GM21528 (cell line): ENCODE results near the gene ARRB2.
"Not testable (repeated sequence)": the region's sequence is repeated elsewhere in the genome, so short reads cannot be mapped to it uniquely, and the experiment has no call there.

Source experiments
- ATAC-seq: cut with Tn5 transposase; IDR thresholded peaks from one replicate; pipeline ENCODE4 v1.9.1; 2021; ENCODE audit warnings: mild to moderate bottlenecking, moderate library complexity; ENCODE audit not compliant: unreplicated experiment, low FRiP score

Gene ARRB2

DNA sequence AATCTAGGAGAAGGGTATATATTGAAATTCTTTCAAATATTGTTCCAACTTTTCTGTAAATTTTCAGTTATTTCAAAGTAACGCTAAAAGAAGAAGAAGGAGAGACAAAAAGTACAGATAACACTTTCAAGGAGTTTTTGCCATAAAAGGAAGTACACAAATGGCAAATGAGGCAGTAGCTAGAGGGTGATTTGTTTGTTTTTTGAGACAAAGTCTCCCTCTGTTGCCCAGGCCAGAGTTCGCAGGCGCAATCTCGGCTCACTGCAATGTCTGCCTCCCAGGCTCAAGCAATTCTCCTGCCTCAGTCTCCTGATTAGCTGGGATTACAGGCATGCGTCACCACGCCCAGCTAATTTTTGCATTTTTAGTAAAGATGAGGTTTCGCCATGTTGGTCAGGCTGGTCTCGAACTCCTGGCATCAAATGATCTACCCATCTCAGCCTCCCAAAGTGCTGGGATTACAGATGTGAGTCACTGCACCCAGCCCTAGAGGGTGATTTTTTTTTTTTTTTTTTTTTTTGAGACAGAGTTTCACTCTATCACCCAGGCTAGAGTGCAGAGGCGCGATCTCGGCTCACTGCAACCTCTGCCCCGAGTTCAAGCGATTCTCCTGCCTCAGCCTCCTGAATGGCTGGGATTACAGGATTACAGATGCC, 10.9 kb upstream of the ARRB2 start:
- ATAC-seq = not testable (repeated sequence)

- ATAC-seq = no peak
These were observed 9.3 kb upstream of the ARRB2 start for GRCh38 chr17:4701116-4701515.

- no peak for ATAC-seq
These were observed 7.1 kb upstream of the ARRB2 start for GRCh38 chr17:4703330-4703691.

GRCh38 chr17:4704574-4704907, 5.9 kb upstream of the ARRB2 start:
- not testable (repeated sequence) for ATAC-seq

DNA sequence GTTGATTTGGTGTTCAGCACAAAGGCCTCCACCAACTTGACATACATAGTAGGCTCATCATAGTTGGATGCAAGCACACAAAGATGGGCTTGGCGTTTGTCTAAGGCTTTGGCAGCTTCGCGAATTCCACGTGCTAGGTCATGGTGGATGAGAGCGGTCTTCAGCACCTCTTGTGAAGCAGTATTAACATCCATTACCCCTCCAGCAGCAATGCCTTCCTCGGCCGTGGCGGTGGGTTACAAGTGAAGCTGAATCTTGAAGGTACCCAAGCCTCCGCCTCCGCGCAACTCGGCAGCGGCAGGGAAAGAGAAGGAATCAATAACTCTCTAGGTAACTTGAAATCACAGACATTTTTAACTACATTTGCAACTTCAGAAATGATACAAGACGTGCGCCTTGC, 5.4 kb upstream of the ARRB2 start:
- no peak for ATAC-seq

DNA sequence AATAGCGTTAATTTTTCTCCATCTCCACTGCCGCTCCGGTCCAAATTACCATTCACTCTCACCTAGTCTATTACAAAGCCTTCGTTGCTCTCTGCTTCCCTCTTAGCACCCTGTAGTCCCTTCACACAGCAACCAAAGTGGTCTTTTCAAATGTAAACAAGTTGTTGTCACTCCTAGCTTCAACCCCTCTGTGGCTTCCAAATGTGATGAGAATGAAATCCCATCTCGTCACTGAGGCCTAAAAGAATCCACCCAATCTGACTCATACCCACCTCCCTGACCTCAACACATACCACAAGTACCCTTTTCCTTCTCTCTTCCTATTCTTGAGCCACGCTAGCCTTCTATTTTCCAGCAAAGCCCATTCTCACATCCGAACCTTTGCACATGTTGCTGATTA, 4.3 kb upstream of the ARRB2 start:
- no peak for ATAC-seq

- ATAC-seq = no peak
These were observed 2.0 kb upstream of the ARRB2 start for GRCh38 chr17:4708436-4708835.

- ATAC-seq = peak; percentile 16
These were observed 532 bp downstream of the ARRB2 start for GRCh38 chr17:4710693-4711634.

DNA sequence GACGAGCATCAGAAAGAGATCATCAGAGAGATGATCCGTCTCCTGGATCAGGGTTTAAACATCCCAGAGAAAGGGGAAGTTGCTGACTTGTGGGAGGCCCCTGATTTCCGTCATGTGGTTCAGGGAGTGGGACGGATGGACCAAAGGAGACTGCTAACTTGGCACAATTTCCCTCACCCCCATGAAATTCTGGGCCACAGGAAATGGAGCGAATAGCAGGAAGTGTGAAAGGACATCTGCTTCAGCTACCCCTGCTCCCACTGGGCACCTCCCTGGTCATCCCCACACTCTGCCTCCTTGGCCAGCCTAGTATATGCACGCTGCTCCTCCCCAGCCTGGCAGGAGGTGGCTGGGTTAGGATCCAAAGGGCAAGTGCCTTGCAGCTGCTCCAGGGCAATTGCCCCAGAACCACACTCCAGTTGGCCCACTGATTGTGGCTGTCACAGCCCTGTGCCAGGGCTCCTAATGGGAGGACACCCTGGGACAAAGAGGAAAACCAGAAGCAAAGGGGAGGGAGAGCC, 1.3 kb downstream of the ARRB2 start:
- no peak for ATAC-seq

- ATAC-seq = no peak
These were observed 2.1 kb downstream of the ARRB2 start for GRCh38 chr17:4712526-4712925.

- ATAC-seq = not testable (repeated sequence)
These were observed 4.1 kb downstream of the ARRB2 start for GRCh38 chr17:4714340-4715062.

- ATAC-seq = no peak
These were observed 4.8 kb downstream of the ARRB2 start for GRCh38 chr17:4715063-4715744.

- ATAC-seq = no peak
These were observed 5.6 kb downstream of the ARRB2 start for GRCh38 chr17:4716081-4716480.

DNA sequence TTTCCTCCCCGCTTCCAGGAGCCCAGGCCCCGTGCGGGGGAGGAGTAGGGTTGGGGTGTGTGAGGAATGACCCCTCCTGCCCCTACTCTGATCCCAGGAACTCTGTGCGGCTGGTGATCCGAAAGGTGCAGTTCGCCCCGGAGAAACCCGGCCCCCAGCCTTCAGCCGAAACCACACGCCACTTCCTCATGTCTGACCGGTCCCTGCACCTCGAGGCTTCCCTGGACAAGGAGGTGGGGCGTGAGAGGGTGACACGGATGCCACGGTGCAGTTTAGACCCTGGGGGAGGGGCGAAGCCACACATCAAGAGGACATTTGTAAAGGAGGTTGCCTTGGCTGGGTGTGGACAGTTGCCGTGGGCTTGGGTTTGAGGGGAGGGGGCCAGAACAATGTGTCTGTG, 7.4 kb downstream of the ARRB2 start:
- no peak for ATAC-seq

- ATAC-seq = no peak
These were observed 7.8 kb downstream of the ARRB2 start for GRCh38 chr17:4718276-4718675.

- no peak for ATAC-seq
These were observed 8.7 kb downstream of the ARRB2 start for GRCh38 chr17:4719146-4719545.

GRCh38 chr17:4719684-4720221, 9.3 kb downstream of the ARRB2 start:
- no peak for ATAC-seq

GRCh38 chr17:4720787-4721186, 10.4 kb downstream of the ARRB2 start:
- ATAC-seq = no peak

DNA sequence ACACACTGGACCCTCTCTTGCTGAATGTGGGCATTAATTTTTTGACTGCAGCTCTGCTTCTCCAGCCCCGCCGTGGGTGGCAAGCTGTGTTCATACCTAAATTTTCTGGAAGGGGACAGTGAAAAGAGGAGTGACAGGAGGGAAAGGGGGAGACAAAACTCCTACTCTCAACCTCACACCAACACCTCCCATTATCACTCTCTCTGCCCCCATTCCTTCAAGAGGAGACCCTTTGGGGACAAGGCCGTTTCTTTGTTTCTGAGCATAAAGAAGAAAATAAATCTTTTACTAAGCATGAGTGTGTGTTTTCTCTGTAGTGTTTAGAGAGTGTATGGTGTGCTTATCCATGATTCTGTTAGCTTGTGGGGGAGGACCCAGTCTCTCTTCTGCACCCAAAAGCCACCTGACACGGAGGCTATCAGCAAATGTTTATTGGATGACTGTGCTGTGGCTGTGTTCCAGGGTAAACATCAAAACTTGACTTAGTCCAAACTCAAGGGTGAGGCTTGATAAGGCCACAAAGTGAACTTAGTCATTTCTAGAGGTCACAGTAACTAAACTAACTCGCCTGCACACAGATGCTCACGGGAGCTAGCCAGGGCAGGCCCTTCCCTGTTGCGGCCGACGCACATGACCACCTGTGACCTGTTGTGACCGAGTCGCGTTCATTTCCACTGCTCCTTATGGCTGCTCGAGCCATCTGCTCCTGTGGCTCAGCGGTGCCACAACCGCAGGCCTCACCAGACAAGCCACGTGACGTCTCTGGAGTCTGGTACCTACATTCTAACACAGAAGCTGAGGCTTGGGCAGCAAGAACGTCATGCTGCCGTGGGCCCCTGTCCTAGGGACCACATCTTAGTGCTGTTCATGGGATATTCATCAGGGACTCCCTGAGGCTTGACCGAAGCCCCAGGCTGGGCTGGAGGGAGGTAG, 11.0 kb downstream of the ARRB2 start:
- no peak for ATAC-seq
